GM21367 (cell line): Measurements from ENCODE around the gene ITSN1.
"Not testable (repeated sequence)": the region's sequence is repeated elsewhere in the genome, so short reads cannot be mapped to it uniquely, and the experiment has no call there.

ENCODE experiments used
- ATAC-seq: cut with Tn5 transposase; IDR thresholded peaks from one replicate; pipeline ENCODE4 v1.9.1; 2021; ENCODE audit not compliant: unreplicated experiment

The ITSN1 gene

DNA sequence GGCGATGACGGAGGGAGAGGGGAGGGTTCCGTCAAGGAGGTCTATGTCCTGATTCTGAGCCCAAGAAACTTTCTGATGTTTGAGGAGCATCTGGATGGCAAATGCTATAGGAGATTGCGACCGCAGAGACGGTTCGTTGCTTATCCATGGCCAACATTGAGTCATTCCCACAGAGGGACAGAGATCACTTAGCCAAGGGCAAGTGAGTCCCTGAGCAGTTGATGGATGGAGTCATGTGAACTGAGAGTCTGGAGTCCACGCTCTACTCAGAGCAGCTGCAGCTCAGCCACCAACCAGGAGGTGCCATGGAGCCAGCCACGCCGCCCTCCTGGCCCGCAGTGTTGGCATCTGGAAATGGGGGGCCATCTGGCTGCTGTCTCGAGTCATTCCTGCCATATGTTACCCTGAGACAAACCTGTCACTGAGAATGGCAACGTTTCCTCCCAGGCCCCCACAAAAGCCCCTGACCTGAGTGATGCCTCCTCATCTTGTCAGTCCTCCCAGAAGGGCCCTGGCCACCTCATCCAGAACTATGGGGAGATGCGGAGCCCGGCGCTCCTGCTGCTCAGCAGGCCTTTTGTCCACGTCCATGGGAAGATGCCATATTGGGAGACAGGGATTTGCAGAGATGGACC lies 214.7 kb downstream of the ITSN1 start:
- no peak for ATAC-seq

DNA sequence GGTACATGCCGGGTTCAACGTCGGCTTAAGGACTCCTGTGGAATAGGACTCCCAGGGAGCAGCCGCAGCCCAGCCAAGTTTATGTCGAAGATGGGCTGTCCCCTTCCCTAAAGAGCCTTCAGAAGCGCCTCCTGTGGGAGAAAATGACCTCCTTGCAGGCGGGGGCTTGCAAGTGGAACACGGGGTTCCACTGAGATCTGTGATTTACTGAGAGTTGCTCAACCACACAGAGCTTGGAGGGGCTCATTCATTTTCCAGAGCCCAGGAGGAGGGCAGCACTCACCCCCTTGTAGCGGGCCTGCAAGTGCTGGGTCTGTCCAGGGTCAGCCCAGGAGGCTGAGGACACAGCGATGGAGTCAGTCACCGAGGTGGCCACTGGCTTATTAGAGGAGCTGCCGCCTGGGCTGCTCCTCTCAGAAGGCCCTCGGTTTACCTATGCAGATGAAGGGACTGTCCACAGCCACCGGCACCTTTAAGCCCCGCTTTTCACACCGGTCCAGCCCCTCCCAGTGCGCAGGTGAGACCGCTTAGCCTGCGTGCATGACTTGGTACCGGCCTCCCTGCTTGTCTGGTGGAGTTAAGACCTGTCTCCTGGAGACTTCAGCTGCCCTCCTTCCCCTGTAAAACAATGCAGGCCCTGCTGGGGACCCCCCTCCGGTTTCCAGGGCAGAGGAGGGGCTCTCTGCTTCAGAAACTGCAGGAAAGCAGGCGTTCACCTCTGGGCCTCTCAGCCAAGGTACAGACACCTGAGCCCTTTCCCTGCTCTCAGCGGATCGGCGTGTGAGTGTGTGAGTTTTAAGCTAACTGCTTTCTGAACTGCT lies 215.8 kb downstream of the ITSN1 start:
- no peak for ATAC-seq

DNA sequence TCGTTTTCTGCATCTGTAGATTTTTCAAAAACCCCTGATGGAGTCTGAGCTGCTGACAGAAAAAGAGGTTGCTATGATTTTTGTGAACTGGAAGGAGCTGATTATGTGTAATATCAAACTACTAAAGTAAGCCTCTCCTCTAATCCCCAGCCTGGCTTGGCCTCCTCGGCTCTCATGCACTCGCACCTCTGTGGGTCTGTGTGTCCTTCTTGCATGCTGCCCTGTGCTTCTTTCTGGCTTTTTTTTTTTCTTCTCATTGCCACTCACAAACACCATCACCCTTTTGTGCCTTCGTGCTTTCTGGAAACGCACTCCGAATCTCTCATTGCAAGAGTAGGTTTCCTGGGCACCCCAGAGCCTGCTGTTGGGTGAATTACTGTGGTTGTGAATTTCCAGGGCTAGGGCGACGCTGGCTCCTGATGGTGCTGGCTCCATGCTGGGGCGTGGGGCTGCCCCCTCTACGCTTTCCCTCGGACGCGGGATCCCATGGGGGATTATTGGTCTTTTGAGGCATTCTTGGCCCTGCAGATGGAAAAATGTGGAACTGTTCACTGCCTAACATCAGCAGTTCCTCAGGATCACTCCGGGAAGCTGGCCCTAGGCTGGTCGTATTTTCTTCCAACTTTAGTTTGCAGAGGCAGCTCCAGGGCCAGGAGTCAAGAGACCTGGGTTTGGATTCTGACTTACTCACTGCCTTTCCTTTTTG lies 216.5 kb downstream of the ITSN1 start:
- ATAC-seq, result no peak

DNA sequence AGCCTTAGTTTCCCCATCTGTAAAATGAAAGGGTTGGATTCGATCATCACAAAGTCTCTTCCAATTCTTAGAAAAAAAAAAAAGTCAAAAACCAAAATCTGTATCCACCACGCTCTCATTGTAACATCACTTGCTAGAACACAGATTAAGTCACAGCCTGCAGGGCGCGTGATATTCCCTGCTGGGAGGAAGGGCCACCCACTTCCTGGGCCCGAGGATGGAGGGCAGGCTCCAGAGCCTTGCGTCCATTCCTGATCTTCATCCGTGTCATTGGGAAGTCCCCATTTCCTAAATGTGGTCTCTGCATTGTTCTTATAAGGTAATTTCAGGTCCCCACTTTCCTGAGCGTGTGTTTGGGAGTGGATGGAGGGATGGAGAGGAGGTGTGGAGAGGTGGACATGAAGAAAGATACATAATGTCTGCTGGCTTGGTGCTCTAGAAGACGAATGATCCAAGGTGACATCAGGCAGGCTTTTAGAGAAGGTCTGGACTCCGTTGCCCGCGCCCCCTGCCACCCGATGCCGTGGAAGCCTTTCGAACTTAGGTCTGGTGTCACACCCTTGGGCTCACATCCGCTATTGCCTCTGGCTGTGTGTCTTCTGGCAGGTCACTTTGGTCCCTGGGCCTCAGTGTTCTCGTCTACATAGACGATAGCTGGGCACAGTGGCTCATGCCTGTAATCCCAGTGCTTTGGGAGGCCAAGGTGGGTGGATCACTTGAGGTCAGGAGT lies 217.2 kb downstream of the ITSN1 start:
- no peak for ATAC-seq

DNA sequence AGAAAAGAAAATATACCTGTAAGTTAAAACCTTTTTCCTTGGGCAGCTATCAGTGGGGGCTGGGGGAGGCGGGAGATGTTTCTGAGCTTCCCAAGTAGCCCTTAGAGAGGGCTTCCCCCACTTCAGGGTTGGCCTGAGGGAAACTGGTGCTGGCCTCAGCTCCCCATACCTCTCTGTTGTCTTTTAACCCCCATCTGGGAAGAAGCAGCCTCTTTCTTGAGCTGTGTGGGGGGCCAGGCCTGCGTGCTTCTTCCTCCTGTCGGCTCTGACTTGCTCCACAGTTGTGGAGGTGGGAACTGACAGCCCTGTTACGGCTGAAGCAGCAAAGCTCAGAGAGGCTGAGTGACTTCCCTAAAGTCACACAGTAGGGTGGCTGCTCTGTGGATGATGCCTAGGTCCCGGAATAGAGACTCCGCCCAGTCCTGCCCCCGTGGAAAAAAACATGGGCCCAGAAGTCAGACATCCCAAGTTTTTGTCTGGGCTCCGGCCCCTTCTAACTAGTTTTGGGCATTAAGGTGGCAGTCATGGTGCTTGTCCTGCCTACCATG lies 218.1 kb downstream of the ITSN1 start:
- ATAC-seq, result no peak

DNA sequence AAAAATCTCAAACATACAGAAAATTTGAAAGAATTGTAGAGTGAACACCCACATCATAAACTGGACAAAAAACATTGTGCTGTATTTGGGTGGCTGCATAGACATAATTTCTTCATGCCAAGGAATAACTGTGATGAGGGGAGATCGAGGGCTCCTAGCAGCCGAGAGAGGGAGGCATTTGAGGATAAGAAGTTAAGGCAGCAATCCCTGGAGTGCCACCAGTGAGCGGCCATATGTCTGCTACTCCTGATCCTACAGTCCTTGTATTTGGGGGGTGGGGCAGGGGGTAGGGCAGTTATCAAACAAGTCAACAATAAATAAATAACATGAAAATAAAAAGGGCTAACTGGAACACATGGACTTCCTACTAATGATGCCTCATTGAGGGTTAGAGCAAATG lies 218.8 kb downstream of the ITSN1 start:
- no peak for ATAC-seq

DNA sequence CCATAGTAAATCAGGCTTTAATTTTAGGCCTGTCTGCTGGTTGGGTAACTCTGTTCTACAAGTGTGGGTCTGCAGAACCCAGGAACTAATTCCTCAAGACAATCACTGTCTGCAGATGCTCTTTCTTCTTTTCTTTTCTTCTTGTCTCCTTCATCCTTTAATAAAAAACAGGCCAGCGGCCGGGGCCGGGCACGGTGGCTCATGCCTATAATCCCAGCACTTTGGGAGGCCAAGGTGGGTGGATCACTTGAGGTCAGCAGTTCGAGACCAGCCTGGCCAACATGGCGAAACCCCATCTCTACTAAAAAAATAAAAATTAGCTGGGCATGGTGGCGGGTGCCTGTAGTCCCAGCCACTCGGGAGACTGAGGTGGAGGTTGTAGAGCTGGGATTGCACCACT lies 220.9 kb downstream of the ITSN1 start:
- not testable (repeated sequence) for ATAC-seq

DNA sequence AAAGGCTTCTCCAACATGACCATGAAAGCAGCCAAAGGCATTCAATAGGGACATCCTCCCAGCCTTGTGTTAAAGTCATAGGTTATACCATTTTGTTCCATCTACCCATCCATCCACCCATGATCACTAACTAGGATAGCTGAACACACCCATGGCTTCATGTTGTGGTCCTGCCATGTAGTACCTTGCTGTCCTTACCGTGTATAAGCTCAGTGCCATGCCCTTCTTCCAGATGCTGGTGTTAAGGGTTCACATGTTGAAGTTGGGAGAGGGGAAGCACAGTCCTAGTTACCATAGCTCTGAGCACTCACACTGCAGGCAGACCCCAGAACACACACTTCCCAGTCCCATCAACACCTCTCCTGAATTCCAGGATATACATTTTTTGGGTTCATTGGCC lies 221.8 kb downstream of the ITSN1 start:
- ATAC-seq, result no peak

DNA sequence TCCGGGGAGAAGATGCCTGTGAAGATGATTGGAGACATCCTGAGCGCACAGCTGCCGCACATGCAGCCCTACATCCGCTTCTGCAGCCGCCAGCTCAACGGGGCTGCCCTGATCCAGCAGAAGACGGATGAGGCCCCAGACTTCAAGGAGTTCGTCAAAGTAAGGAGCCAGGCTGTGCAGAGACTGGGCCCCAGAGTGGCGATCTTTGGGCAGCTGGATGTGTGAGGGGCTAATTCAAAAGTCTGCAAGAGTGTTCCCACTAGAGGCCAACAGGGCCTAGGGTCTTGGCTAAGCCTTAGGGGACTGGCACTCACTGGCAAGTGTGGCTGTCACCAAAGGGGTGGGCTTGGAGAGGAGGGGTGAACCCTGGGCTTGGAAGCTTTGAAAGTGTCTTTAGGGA lies 222.9 kb downstream of the ITSN1 start:
- no peak for ATAC-seq

DNA sequence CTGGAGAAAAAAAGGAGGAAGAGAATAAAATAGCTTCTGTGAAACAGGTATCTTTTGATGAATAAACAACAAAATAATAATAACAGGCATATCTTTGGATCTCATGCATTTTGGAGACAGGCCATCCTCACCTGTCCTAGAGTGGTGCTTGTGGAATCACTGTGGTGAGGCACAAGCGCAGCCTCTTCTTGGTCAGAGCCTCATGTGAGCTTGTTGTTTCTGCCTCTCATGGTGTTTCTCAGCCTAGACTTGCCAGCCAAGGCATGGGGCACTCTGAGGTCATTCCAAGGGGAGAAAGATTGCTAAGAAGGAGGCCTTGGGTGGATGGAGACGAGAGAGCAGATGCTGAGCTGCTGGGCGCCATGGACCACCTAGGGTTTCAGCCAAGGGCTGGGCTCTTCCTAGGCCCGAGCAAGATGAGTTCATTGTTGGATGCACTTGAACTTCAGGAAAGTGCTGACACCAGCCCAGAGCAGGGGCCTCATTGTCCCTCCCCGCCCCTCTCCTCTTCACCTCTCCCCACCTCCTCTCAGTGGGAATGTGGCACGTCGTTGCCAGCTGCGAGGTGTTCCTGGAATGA lies 223.8 kb downstream of the ITSN1 start:
- ATAC-seq, result no peak

DNA sequence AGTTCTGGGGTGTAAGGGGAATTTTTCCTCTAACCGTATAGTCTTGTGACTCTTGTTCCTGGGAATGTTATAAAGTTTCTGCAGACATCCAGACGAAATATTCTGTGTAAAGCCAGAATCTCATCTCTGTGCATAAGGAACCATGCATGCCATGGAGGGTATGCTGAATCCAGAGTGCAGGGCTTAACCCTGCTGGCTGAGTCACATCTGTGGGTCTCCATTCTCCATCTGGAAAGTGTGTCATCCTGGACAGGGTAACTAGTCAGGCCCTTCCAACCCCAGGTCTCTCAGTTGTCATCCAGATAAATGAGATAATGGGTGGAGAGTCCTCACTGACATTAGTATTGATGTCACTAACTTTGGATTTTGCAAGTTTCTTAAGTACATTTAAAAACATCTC lies 224.5 kb downstream of the ITSN1 start:
- no peak for ATAC-seq

DNA sequence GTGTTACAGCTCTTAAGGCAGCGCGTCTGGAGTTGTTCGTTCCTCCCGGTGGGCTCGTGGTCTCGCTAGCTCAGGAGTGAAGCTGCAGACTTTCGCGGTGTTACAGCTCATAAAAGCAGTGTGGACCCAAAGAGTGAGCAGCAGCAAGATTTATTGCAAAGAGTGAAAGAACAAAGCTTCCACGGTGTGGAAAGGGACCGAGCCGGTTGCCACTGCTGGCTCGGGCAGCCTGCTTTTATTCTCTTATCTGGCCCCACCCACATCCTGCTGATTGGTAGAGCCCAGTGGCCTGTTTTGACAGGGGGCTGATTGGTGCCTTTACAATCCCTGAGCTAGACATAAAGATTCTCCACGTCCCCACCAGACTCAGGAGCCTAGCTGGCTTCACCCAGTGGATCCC lies 225.6 kb downstream of the ITSN1 start:
- not testable (repeated sequence) for ATAC-seq

DNA sequence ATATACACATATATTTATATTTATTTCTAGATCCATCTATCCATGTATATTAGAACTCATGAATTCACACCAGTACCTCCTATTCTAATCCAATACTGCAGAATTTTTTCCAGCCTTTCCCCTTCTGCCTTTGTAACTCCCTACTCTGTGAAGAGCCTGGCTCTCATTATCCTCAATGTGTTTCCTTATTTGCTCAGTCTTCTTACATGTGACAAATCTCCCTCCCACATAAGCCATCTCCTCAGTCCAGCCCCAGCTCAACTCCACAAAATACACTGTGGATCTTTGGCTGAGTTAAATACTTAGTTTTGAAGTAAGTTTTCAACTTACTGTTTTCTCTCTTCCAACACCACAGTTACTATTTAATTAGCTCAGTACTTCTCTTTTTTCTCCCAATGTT lies 227.6 kb downstream of the ITSN1 start:
- ATAC-seq, result no peak

DNA sequence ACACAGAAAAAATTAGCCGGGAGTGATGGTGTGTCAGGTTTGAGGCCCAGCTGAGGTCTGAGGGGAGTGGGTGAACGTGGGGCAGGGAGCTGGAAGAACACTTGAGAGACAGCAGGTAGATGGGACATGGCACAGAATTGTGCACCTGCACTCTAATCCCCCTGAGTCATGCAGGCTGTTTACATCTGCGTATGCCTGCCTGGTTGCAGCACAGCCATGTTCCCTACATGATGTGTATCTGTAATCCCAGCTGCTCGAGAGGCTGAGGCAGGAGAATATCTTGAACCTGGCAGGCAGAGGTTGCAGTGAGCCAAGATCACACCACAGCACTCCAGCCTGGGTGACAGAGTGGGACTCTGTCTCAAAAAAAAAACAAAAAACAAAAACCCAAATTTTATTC lies 228.5 kb downstream of the ITSN1 start:
- ATAC-seq, result no peak

DNA sequence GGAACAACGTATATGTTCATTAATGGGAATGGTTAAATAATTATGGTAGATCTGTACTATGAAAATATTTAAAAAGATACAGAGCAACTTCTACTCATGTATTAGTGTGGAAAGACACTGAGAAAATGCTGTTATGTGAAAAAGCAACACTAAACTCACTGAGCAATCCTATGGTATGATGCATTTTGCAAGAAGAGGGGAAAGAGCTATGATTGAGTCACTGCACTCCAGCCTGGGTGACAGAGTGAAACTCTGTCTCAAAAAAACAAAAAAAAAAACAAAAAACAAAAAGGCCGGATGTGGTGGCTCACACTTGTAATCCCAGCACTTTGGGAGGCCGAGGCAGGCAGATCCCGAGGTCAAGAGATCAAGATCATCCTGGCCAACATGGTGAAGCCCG lies 228.9 kb downstream of the ITSN1 start:
- ATAC-seq, result no peak

DNA sequence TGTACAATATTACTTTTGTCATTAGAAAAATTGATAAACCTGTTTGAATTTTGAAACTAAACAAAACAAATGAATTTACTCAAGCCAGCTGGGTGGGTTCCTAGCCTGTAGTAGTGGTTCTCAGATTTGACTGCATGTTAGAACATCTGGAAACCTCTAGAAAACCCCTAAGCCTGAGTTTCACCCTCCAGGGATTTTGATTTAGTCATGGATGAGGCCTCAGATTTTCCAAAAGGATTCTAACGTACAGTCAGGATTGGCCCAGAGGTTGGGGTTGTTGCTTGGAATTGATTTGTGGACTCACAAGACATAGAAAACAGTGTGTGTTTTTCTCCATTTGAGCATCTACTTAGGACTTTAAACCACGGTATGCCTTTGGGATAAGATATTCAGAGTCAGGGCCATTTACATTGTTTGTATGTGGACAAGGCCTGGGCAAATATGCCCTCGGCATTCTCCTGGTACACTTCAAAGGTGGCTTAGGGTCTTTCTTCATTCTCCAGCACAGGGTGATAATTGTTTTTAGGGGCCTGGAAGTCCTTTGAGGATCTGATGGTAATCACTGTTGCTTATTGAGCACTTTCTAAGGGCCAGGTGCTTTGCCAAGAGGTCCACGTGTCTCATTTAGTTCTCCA lies 230.7 kb downstream of the ITSN1 start:
- no peak for ATAC-seq

DNA sequence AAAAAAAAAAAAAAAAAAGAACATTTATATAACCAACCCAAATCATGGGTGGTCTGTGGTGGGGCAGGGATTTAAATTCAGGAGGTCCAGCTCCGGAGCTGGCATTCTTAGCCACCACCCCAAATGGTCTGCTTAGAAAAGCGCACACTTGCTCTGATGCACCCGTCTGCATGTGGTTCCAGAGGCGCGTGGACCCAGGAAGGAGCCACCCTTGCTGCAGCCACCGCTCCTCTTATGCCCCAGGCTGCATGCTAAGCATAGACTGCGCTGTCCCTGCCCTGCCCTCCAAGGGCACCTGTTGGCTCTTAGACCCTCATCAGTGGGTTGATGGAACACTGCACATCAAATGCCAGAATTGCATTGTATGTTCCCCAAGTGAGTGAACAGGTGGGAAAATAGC lies 231.9 kb downstream of the ITSN1 start:
- no peak for ATAC-seq

DNA sequence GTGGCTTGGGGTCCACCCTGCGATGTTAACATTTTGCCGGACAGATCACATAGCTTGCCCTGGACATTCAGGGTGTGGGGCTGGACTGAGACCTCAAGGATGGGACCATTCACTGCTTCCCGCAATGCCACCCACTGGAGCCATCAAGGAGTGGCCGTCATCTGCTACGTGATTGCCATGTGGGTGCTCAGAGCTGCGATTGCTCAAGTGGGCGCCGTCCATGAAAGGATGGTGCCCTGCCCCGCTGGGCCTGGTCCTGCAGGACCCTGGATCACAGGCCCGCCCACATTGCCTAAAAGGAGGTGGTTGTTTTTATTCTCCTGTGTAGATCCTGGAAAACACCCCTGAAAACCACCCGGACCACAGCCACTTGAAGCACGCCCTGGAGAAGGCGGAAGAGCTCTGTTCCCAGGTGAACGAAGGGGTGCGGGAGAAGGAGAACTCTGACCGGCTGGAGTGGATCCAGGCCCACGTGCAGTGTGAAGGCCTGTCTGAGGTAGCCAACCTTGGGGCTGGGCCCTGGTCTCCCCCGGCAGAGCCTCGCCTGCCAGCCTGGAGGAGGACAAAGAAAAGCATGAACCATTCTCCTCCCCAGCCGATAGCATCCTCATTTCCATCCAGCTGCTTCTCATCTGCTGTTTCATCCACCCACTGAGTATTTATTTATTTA lies 232.9 kb downstream of the ITSN1 start:
- no peak for ATAC-seq

DNA sequence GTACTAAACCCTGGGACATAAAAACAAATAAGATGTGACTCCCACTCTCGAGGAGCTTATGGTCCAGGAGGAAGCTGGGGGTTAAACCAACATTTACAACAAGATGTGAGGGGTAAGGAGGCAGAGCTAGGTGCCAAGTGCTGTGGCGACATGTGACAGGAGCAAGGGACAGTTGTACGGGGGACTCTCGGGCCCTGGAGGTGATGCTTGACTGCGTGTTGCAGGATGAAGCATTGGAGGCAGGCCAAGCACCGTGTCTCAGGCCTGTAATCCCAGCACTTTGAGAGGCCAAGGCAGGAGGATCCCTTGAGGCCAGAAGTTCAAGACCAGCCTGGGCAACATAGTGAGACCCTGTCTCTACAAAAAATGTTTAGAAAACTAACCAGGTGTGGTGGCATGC lies 236.5 kb downstream of the ITSN1 start:
- no peak for ATAC-seq

DNA sequence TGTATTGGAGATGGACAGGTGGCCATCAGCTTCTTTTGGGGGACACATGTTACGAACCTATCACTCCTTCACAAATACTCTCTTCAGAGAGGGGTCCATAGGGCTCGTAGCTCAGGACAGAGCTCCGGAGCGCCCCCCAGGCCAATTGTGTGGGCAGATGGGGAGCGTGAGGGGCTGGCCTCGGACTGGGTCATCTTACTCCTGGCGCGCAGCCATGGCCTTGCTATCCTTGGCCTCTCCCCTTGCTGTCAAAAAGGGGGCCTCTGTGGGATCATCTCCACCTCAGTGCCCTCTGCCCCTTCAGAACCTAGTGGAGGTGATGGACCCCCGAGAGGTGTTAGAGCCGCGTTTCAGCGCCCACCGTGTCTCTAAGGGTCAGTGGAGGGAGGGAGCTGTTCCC lies 238.3 kb downstream of the ITSN1 start:
- no peak for ATAC-seq
